Uterus (tissue), 4 donors: ENCODE results near the gene ITSN1. TPM values are rescaled to one million over a fixed set of nuclear protein-coding genes. Genes with fewer than 3 reads are reported as not detected.

Source experiments
- DNase-seq, 2 donors: peaks; one replicate each; pipeline ENCODE4 v3.0.0-alpha.2; 2019 to 2020
- H3K27ac ChIP-seq, 2 donors: fragments of 200-600 bp; sonication (generic); 1 replicate in 1 of 2; 2 replicates in 1 of 2; pipeline ENCODE4 v1.5.1; 2016 to 2018
- H3K27me3 ChIP-seq, 2 donors: fragments of 200-600 bp; sonication (generic); one replicate each; pipeline ENCODE4 v1.5.1; 2018 to 2019; ENCODE audit warnings: control low read depth in 1 of 2
- H3K36me3 ChIP-seq, 2 donors: fragments of 200-600 bp; sonication (generic); one replicate each; pipeline ENCODE4 v1.5.1; 2019; ENCODE audit warnings: control low read depth in 1 of 2
- H3K4me1 ChIP-seq, 2 donors: fragments of 200-600 bp; sonication (generic); one replicate each; pipeline ENCODE4 v1.5.1; 2018 to 2019; ENCODE audit warnings: control low read depth in 1 of 2
- H3K4me3 ChIP-seq, 2 donors: fragments of 200-600 bp; sonication (generic); 1 replicate in 1 of 2; 2 replicates in 1 of 2; pipeline ENCODE4 v1.5.1; 2018 to 2019; ENCODE audit warnings: mild to moderate bottlenecking in 1 of 2
- H3K9me3 ChIP-seq, 2 donors: fragments of 200-600 bp; sonication (generic); one replicate each; pipeline ENCODE4 v1.5.1; 2019; ENCODE audit warnings: control low read depth in 1 of 2
- POLR2A ChIP-seq, 2 donors: fragments of 450-650 bp; IDR thresholded peaks; one replicate each; pipeline ENCODE4 v1.6.1; 2016; ENCODE audit warnings: antibody characterized with exemption in 2 of 2, mild to moderate bottlenecking in 1 of 2, moderate library complexity in 1 of 2
- intact Hi-C: fragments of 100-400 bp; cut with DNase I; formaldehyde crosslinking; loops from one replicate; pipeline ENCODE4 v1.15.1; 2023; ENCODE audit warnings: low total_unique reads
- total RNA-seq, 4 donors: library from RNA; depleted of rRNA in 3 of 4; stranded (reverse); fragments of >200 nt in 3 of 4; gene quantifications; one replicate each; pipeline versions ENCODE4 v1.1.0 to v1.2.4, GENCODE V29; 2014 to 2023
- TF ChIP-seq, protein P1 (sequence below), 4 experiments: fragments of 200-600 bp in 2 of 4; fragments of 450-650 bp in 2 of 4; sonication (generic) in 2 of 4; IDR thresholded peaks; one replicate each; pipeline ENCODE4 v1.5.1; 2016 to 2019; ENCODE audit warnings: antibody characterized with exemption in 4 of 4, mild to moderate bottlenecking in 2 of 4, moderate library complexity in 1 of 4
- donor health status: DM: yes; HTN: yes; CAD: no.

The ITSN1 gene
- total RNA-seq, 4 donors from 2014 or later, result 21.8 to 77.4 (median 48.1) TPM

DNA sequence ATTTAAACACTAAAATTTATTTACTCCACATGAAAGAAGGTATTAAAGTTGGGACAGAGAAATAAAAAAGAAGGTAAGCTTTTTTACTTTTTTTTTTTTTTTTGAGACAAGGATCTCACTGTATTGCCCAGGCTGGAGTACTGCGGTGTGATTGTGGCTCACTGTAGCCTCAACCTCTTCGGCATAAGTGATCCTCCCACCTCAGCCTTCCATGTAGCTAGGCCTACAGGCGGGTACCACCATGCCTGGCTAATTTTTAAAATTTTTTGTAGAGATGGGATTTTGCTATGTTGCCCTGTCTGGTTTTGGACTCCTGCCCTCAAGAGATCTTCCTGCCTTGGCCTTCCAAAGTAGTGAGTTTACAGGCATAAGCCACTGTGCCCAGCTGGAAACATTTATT, 106.6 kb downstream of the ITSN1 start:
- no peak for TF ChIP-seq POLR2A (IDR thresholded peaks at IDR 0.05)
- TF ChIP-seq, protein P1, sequence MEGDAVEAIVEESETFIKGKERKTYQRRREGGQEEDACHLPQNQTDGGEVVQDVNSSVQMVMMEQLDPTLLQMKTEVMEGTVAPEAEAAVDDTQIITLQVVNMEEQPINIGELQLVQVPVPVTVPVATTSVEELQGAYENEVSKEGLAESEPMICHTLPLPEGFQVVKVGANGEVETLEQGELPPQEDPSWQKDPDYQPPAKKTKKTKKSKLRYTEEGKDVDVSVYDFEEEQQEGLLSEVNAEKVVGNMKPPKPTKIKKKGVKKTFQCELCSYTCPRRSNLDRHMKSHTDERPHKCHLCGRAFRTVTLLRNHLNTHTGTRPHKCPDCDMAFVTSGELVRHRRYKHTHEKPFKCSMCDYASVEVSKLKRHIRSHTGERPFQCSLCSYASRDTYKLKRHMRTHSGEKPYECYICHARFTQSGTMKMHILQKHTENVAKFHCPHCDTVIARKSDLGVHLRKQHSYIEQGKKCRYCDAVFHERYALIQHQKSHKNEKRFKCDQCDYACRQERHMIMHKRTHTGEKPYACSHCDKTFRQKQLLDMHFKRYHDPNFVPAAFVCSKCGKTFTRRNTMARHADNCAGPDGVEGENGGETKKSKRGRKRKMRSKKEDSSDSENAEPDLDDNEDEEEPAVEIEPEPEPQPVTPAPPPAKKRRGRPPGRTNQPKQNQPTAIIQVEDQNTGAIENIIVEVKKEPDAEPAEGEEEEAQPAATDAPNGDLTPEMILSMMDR (IDR thresholded peaks at IDR 0.05), result no peak
- H3K36me3 ChIP-seq, result no peaks in the 10 kb centered on the region
- no peaks in the 10 kb centered on the region for H3K4me1 ChIP-seq
- DNase-seq, result no peak
- no peak overlapping the region for H3K27ac ChIP-seq
- no peaks in the 10 kb centered on the region for H3K27me3 ChIP-seq
- intact Hi-C loops, result no loop called here
- H3K4me3 ChIP-seq, result no peak overlapping the region
- peaks cover 0 to 16% of the 10 kb centered on the region in 2 donors for H3K9me3 ChIP-seq

DNA sequence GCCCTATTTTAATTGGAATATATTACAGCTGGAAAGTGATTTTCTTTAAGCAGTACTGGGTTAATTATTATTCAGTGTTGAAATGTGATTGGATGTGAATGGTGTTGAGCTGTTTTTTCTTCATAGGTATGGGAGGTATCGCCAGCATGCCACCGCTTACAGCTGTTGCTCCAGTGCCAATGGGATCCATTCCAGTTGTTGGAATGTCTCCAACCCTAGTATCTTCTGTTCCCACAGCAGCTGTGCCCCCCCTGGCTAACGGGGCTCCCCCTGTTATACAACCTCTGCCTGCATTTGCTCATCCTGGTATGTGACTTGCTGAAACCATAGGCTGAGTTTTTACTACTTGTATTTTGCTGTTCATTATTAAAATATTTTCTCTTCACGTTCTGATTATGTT, 107.7 kb downstream of the ITSN1 start:
- H3K27ac ChIP-seq, result peak overlapping the region in 1 of 2 donors; percentile 28
- intact Hi-C loops, result no loop called here
- no peak for DNase-seq

DNA sequence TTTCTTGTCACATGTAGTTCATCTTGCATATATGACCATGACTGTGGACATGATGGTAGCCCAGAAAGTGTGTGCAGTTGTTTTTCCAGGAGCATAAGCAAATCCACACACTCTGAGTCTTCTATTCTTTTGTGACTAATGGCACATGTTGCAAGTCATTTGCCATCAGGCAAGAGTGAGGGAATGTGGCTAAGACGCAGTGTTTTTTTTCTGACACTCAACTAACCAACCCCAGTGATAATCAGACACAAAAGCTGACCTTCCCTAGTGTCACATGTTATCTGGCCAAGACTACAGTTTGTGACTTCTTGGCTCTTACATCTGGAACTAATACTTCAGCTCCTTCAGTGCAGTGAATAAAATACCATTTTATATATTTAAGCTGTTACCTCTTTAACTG, 108.8 kb downstream of the ITSN1 start:
- no peak overlapping the region for H3K27ac ChIP-seq
- peaks cover 0 to 16% of the 10 kb centered on the region in 2 donors for H3K9me3 ChIP-seq
- H3K27me3 ChIP-seq, result no peaks in the 10 kb centered on the region
- no peak overlapping the region for H3K4me3 ChIP-seq
- H3K4me1 ChIP-seq, result no peaks in the 10 kb centered on the region
- intact Hi-C loops, result no loop called here
- DNase-seq, result no peak
- H3K36me3 ChIP-seq, result no peaks in the 10 kb centered on the region
- no peak for TF ChIP-seq POLR2A (IDR thresholded peaks at IDR 0.05)
- TF ChIP-seq, protein P1 (IDR thresholded peaks at IDR 0.05), result no peak

More for the DNA sequence above, 107.7 kb downstream of the ITSN1 start:
- Histone ChIP-seq H3K4me3 (no peak overlapping the region), H3K27me3 (no peaks in the 10 kb centered on the region), H3K4me1 (no peaks in the 10 kb centered on the region), H3K9me3 (peaks cover 0 to 16% of the 10 kb centered on the region in 2 donors), H3K36me3 (no peaks in the 10 kb centered on the region)
- TF ChIP-seq, protein P1 (IDR thresholded peaks at IDR 0.05), result no peak
- TF ChIP-seq POLR2A (IDR thresholded peaks at IDR 0.05), result no peak

- no peak for DNase-seq
- Histone ChIP-seq H3K27me3 (no peaks in the 10 kb centered on the region), H3K4me1 (no peaks in the 10 kb centered on the region), H3K4me3 (no peak overlapping the region), H3K27ac (no peak overlapping the region), H3K9me3 (peaks cover 0 to 13% of the 10 kb centered on the region in 2 donors), H3K36me3 (no peaks in the 10 kb centered on the region)
- intact Hi-C loops, result no loop called here
- TF ChIP-seq, protein P1 (IDR thresholded peaks at IDR 0.05), result no peak
- no peak for TF ChIP-seq POLR2A (IDR thresholded peaks at IDR 0.05)
Observed at GRCh38 chr21:33751533-33751932, 109.2 kb downstream of the ITSN1 start.

GRCh38 chr21:33752260-33752659, 110.0 kb downstream of the ITSN1 start:
- no peak overlapping the region for H3K27ac ChIP-seq
- H3K4me3 ChIP-seq, result no peak overlapping the region
- H3K27me3 ChIP-seq, result no peaks in the 10 kb centered on the region
- no peaks in the 10 kb centered on the region for H3K4me1 ChIP-seq
- peaks cover 0 to 7% of the 10 kb centered on the region in 2 donors for H3K9me3 ChIP-seq
- no peak for TF ChIP-seq POLR2A (IDR thresholded peaks at IDR 0.05)
- TF ChIP-seq, protein P1 (IDR thresholded peaks at IDR 0.05), result no peak
- DNase-seq, result no peak
- intact Hi-C loops, result no loop called here
- no peaks in the 10 kb centered on the region for H3K36me3 ChIP-seq
